ENCODE results near the gene MFAP2. TPM values are rescaled to one million over a fixed set of nuclear protein-coding genes. Genes with fewer than 3 reads are reported as not detected.
"Not testable (repeated sequence)": the region's sequence is repeated elsewhere in the genome, so short reads cannot be mapped to it uniquely, and the experiment has no call there.

Gene MFAP2
- total RNA-seq, 4 donors from 2014 or later, result 1.9 to 8.4 (median 2.1) TPM; not detected in 1

DNA sequence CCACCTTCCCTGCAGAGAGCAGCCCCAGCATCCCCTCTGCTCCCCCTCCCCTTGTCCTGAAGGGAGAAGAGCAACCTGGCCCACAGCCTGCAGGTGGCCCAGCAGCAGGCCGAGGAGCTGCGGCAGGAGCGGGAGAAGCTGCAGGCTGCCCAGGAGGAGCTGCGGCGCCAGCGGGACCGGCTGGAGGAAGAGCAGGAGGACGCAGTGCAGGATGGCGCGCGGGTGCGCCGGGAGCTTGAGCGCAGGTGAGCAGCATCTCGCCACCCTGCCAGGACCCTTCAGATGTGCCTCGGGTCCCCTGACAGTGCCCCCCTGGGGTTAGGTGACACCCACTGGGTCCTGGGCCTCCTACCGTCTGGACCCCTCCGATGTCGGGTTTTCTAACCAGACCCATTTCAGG is 36.4 kb downstream of the MFAP2 start:
- Histone ChIP-seq H3K4me1 (peaks cover 0 to 4% (median 0%) of the 10 kb centered on the region in 4 donors), H3K9me3 (no peaks in the 10 kb centered on the region), H3K27me3 (no peaks in the 10 kb centered on the region), H3K36me3 (peaks cover 0 to 25% (median 0%) of the 10 kb centered on the region in 3 donors), H3K4me3 (no peak overlapping the region), H3K27ac (no peak overlapping the region)
- TF ChIP-seq POLR2A (IDR thresholded peaks at IDR 0.05), result no peak
- TF ChIP-seq, protein P1, sequence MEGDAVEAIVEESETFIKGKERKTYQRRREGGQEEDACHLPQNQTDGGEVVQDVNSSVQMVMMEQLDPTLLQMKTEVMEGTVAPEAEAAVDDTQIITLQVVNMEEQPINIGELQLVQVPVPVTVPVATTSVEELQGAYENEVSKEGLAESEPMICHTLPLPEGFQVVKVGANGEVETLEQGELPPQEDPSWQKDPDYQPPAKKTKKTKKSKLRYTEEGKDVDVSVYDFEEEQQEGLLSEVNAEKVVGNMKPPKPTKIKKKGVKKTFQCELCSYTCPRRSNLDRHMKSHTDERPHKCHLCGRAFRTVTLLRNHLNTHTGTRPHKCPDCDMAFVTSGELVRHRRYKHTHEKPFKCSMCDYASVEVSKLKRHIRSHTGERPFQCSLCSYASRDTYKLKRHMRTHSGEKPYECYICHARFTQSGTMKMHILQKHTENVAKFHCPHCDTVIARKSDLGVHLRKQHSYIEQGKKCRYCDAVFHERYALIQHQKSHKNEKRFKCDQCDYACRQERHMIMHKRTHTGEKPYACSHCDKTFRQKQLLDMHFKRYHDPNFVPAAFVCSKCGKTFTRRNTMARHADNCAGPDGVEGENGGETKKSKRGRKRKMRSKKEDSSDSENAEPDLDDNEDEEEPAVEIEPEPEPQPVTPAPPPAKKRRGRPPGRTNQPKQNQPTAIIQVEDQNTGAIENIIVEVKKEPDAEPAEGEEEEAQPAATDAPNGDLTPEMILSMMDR (IDR thresholded peaks at IDR 0.05), result no peak
- DNase-seq, result no peak

DNA sequence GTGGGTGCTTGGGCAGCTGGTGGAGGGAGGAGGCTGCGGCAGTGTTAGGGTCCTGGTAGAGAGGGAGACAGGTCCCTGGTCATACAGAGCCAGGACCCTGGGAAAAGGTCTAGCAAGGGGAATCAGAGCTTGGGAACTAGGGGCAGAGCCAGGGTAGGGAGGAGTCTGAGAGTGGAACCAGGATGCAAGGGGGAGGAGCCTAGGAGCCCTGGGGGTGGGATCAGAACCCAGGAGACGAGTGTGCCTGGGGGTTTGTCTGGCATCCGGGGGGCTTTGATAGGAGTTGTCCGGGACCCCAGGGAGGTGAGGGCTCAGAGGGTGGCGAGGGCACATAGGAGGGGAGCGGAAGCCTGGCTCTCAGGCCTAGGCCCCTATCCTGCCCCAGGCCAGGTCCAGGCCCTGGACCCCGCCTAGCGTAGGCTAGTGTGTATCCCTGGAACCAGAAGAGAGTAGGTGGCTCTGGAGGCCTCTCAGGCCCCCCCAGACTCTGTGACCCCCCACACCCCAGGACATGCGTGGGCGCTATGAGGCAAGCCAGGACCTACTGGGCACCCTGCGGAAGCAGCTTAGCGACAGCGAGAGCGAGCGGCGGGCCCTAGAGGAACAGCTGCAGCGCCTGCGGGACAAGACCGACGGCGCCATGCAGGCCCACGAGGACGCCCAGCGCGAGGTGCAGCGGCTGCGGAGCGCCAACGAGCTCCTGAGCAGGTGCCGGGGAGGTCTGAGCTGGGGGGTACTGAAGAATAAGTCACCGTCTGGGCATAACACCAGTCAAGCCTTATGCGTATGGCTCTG is 40.8 kb downstream of the MFAP2 start:
- H3K4me1 ChIP-seq, DNase-seq, H3K4me3 ChIP-seq, H3K9me3 ChIP-seq, H3K27ac ChIP-seq, H3K27me3 ChIP-seq: not testable (repeated sequence)
- H3K36me3 ChIP-seq, result peaks cover 0 to 12% (median 0%) of the 10 kb centered on the region in 3 donors

DNA sequence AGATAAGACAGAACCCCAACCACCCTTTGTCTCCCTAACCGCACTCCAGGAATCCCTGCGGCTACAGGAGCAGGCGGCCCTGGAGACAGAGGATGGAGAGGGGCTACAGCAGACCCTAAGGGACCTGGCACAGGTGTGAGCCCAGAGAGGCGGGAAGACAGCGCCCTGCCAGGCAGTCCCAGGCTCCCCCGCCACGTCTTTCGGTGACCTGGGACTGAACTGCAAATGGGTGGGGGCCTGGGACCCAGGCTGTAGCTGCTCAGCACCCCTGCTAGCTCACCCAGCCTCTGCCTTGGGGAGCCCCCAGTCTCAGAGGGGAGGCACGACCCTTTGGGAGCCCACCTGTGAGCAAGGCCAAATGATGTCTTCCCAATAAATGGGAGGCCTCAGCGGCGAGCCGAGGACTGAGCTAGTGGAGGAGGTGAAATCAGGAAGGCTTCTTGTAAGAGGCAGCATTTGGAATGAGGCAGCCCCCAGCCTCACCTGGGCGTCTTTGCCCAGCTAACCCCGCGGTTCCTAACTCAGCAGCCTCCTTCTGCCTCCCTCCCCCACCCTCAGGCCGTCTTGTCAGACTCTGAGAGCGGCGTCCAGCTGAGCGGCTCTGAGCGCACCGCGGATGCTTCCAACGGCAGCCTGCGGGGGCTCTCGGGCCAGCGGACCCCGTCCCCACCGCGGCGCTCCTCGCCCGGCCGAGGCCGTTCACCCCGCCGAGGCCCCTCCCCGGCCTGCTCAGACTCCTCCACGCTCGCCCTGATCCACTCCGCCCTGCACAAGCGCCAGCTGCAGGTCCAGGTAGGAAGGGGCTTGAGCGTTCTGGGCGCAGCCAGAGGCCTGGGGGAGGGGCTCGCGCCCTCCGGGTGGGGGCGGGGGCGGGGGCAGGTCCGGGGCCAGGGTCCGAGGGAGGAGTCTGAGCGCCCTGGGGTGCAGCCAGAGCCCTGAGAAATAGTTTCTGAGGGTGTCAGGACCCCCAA is 41.8 kb downstream of the MFAP2 start:
- Histone ChIP-seq H3K36me3 (peaks cover 0 to 12% (median 0%) of the 10 kb centered on the region in 3 donors), H3K4me1 (no peaks in the 10 kb centered on the region), H3K27me3 (no peaks in the 10 kb centered on the region), H3K4me3 (no peak overlapping the region), H3K9me3 (no peaks in the 10 kb centered on the region), H3K27ac (no peak overlapping the region)
- DNase-seq, result no peak
- TF ChIP-seq, protein P1 (IDR thresholded peaks at IDR 0.05), result no peak
- no peak for TF ChIP-seq POLR2A (IDR thresholded peaks at IDR 0.05)

DNA sequence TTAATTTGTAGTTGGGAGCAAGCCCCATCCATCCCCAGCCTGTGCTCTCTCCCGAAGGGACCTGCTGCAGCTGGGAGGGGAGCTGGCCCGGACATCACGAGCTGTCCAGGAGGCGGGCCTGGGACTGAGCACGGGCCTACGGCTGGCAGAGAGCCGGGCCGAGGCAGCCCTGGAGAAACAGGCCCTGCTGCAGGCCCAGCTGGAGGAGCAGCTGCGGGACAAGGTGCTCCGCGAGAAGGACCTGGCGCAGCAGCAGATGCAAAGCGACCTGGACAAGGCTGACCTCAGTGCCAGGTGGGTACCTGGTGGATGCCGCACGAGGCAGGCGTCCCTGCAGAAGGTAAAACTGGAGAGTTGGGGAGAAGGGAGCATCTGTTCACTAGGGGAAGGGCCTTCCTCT is 43.8 kb downstream of the MFAP2 start:
- DNase-seq, H3K27me3 ChIP-seq, H3K4me1 ChIP-seq, H3K9me3 ChIP-seq, H3K27ac ChIP-seq, H3K4me3 ChIP-seq: not testable (repeated sequence)
- peaks cover 0 to 12% (median 0%) of the 10 kb centered on the region in 3 donors for H3K36me3 ChIP-seq

DNA sequence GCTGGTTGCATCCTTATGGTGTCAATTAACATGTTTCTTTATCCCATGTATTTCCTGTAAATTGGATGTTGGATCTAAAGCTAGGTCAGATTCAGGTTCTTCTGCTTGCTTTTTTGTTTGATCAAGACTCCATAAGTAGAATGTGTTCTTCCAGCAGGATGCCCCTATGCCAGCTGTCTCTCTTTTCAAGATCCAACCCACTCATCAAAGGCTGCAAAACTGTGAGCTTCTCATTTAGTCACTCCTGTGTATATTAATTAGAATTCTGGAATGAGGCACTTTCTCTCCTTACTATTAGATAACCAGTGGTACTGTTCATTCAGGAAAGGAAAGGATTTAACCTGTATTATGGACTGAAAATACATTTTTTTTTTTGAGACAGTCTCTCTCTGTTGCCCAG is 46.5 kb downstream of the MFAP2 start:
- H3K27me3 ChIP-seq, H3K4me1 ChIP-seq, DNase-seq, H3K27ac ChIP-seq, H3K36me3 ChIP-seq, H3K4me3 ChIP-seq, H3K9me3 ChIP-seq: not testable (repeated sequence)

DNA sequence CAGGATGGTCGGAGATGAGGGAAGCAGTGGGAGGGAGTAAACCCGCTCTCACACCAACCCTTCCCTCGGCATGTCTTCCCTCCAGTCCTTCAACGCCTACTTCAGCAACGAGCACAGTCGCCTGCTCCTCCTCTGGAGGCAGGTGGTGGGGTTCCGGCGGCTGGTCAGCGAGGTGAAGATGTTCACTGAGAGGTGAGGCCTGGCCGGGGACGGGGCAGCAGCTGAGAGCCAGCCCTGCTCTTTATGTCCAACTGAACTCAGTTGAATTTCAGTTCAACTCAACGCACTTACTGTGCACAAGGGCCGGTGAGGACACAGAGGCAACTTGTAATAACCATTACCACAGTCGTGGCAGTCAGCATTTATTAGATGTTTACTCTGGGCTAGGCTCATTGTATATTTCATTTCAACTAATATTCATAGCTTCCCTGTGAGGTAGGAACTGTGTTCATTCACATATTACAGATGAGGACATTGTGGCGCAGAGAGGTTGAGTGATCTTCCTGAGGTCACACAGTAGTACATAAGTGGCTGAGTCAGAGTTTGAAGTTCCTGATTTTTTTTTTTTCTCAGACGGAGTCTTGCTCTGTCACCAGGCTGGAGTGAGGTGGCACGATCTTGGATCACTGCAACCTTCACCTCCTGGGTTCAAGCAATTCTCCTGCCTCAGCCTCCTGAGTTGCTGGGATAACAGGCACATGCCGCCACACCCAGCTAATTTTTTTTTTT is 49.0 kb downstream of the MFAP2 start:
- H3K4me3 ChIP-seq, H3K9me3 ChIP-seq, H3K27ac ChIP-seq, DNase-seq, H3K4me1 ChIP-seq, H3K36me3 ChIP-seq, H3K27me3 ChIP-seq: not testable (repeated sequence)

DNA sequence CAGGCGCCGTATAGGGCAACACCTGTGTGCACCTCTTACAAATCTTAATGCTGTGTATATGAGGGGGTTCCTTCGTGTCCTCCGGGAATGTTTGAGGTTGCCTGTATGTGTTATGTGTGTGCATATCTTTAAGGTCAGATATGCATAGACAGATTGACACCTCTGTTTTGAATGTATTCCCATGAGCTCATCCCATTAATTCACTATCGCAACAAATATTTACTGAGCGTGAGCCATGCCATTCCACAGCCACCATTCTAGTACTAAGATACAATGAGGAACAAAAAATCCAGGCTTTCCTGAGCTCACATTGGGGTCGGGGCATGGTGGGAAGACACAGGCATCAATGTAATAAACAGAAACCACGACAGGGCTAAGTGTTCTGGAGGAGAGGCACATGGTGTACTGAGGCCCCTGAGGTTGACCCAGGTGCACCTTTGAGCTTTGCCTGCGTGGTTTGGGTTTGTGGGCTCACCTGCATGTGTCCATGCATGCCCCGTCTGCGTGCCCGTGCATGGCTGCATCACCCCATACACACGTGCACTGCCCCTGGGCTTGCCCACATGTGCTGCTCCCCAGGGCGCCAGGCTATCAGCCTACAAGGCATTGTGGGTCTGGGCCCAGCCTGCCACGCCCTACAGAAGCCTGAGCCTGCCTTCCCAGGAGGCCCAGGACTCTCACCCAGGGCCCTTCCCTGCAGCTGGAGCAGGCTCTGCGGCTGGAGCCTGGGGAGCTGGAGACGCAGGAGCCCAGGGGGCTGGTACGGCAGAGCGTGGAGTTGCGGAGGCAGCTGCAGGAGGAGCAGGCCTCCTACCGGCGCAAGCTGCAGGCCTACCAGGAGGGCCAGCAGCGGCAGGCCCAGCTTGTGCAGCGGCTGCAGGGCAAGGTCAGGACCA is 51.0 kb downstream of the MFAP2 start:
- not testable (repeated sequence) for H3K27ac ChIP-seq, H3K36me3 ChIP-seq

More for the DNA sequence above, 51.0 kb downstream of the MFAP2 start:
- not testable (repeated sequence) for H3K4me3 ChIP-seq, H3K9me3 ChIP-seq, H3K27me3 ChIP-seq, H3K4me1 ChIP-seq
- DNase-seq, result peak in 1 of 3 donors; percentile 49

Measured in Peyer's patch (tissue), 4 donors.